Peyer's patch (tissue), 4 donors: ENCODE results near the gene RNU6-7. TPM values are rescaled to one million over a fixed set of nuclear protein-coding genes. Genes with fewer than 3 reads are reported as not detected.
A peak's percentile ranks its signal among the peaks of the same experiment; 100 is the strongest.

Experiments
- DNase-seq, 3 donors: peaks; one replicate each; pipeline ENCODE4 v3.0.0-alpha.2; 2017 to 2019
- H3K27ac ChIP-seq, 4 donors: fragments of 200-600 bp; sonication (generic); one replicate each; pipeline ENCODE4 v1.5.1; 2016 to 2019
- H3K27me3 ChIP-seq, 2 donors: fragments of 200-600 bp; sonication (generic); one replicate each; pipeline ENCODE4 v1.5.1; 2019
- H3K36me3 ChIP-seq, 3 donors: fragments of 200-600 bp; sonication (generic); one replicate each; pipeline ENCODE4 v1.5.1; 2016 to 2019
- H3K4me1 ChIP-seq, 4 donors: fragments of 200-600 bp; sonication (generic); one replicate each; pipeline ENCODE4 v1.5.1; 2016 to 2019
- H3K4me3 ChIP-seq, 4 donors: fragments of 200-600 bp; sonication (generic); 1 replicate in 3 of 4; 2 replicates in 1 of 4; pipeline ENCODE4 v1.5.1; 2016 to 2019; ENCODE audit warnings: mild to moderate bottlenecking in 1 of 4
- H3K9me3 ChIP-seq, 4 donors: fragments of 200-600 bp; sonication (generic); one replicate each; pipeline ENCODE4 v1.5.1; 2016 to 2019; ENCODE audit warnings: mild to moderate bottlenecking in 1 of 4
- POLR2A ChIP-seq, 2 donors: fragments of 450-650 bp; IDR thresholded peaks; one replicate each; pipeline ENCODE4 v1.5.1; 2017; ENCODE audit warnings: antibody characterized with exemption in 2 of 2, mild to moderate bottlenecking in 2 of 2, moderate library complexity in 2 of 2
- total RNA-seq, 4 donors: library from RNA; depleted of rRNA; stranded (reverse); fragments of >200 nt; gene quantifications; one replicate each; pipeline ENCODE4 v1.1.0, GENCODE V29; 2016
- TF ChIP-seq, protein P1 (sequence below), 6 experiments: fragments of 450-650 bp in 4 of 6; fragments of 200-600 bp in 2 of 6; sonication (generic) in 1 of 6; IDR thresholded peaks; one replicate each; pipeline ENCODE4 v1.5.1; 2017 to 2019; ENCODE audit warnings: antibody characterized with exemption in 6 of 6, mild to moderate bottlenecking in 3 of 6, moderate library complexity in 1 of 6

The RNU6-7 gene
- total RNA-seq: not detected

DNA sequence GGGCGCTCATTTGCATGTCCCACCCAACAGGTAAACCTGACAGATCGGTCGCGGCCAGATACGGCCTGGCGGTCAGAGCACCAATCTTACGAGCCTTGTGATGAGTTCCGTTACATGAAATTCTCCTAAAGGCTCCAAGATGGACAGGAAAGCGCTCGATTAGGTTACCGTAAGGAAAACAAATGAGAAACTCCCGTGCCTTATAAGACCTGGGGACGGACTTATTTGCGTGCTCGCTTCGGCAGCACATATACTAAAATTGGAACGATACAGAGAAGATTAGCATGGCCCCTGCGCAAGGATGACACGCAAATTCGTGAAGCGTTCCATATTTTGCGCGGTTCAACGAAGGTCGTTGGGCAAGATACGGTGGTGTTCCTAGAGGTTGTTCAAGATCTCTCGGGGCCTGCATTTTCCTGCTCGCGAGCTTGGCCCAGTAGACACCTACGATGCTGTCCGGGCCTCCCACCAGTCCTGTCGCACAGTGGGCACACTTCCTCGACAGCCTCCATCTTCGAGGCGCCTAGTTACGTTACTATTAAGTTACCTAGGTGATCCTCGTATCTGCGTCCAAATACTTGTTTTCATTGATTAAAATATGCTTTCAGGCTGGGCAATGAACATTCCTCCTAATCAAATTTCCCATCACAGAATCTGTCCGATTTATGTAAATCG lies at the start of gene RNU6-7:
Gene RNU6-7 (plus strand): TSS at position 230 of the 675 bp plus-strand sequence.
- H3K27ac ChIP-seq: peak within 1 kb of the TSS; percentile 82 to 91 (median 88)
- no peak for TF ChIP-seq POLR2A (IDR thresholded peaks at IDR 0.05)
- TF ChIP-seq, protein P1, sequence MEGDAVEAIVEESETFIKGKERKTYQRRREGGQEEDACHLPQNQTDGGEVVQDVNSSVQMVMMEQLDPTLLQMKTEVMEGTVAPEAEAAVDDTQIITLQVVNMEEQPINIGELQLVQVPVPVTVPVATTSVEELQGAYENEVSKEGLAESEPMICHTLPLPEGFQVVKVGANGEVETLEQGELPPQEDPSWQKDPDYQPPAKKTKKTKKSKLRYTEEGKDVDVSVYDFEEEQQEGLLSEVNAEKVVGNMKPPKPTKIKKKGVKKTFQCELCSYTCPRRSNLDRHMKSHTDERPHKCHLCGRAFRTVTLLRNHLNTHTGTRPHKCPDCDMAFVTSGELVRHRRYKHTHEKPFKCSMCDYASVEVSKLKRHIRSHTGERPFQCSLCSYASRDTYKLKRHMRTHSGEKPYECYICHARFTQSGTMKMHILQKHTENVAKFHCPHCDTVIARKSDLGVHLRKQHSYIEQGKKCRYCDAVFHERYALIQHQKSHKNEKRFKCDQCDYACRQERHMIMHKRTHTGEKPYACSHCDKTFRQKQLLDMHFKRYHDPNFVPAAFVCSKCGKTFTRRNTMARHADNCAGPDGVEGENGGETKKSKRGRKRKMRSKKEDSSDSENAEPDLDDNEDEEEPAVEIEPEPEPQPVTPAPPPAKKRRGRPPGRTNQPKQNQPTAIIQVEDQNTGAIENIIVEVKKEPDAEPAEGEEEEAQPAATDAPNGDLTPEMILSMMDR (IDR thresholded peaks at IDR 0.05): no peak

DNA sequence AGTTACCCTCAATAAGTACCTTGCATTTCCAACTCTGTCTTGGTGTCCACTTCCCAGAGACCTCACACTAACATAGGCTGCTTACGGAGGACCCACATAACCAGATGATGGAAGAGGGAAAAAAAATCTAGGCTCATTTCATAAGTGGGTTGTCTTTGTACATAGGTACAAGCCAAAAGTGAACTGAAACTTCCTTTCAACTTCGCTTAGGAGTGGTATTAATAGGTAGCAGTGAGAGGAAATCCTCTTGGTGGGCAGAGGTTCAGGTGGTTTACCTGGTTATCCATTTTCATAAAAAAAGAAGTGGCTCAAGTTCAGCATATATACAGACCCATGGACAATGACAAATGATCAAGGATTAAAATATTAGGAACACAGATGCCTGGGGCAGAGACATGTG lies 35.8 kb upstream of the RNU6-7 start:
- H3K36me3 ChIP-seq: no peaks in the 10 kb centered on the region
- no peak for DNase-seq
- no peaks in the 10 kb centered on the region for H3K9me3 ChIP-seq
- TF ChIP-seq, protein P1 (IDR thresholded peaks at IDR 0.05): no peak
- no peak for TF ChIP-seq POLR2A (IDR thresholded peaks at IDR 0.05)
- H3K4me1 ChIP-seq: no peaks in the 10 kb centered on the region
- H3K27ac ChIP-seq: no peak overlapping the region
- H3K27me3 ChIP-seq: no peaks in the 10 kb centered on the region
- H3K4me3 ChIP-seq: no peak overlapping the region

More for the DNA sequence above, at the start of gene RNU6-7:
- Histone ChIP-seq H3K36me3 (no peaks in the 10 kb centered on the region), H3K9me3 (no peaks in the 10 kb centered on the region), H3K4me3 (peak within 1 kb of the TSS; percentile 61 to 72 (median 66)), H3K4me1 (peaks cover 0 to 15% (median 0%) of the 10 kb centered on the region in 4 donors), H3K27me3 (no peaks in the 10 kb centered on the region)
- peak in 2 of 3 donors; percentile 33 to 58 for DNase-seq

DNA sequence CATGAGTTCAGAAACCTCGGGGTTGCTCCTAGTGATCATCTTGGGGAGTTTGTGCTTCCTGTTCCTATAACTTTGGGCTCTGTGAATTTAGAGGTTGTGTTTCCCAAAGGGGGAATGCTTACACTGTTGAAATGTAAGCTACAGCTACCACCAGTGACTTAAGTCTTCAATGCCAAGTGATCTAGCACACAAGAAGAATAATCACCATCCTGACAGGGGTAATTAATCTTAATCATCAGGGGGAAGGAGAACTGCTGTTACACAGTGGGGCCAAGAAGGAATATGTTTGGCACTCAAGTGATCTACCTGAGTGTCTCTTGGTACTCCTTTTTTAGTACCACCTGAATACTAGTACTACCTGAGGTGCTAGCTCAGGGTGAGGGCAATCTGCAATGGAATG lies 34.9 kb upstream of the RNU6-7 start:
- TF ChIP-seq, protein P1 (IDR thresholded peaks at IDR 0.05): no peak
- TF ChIP-seq POLR2A (IDR thresholded peaks at IDR 0.05): no peak
- no peak overlapping the region for H3K4me3 ChIP-seq
- no peaks in the 10 kb centered on the region for H3K9me3 ChIP-seq
- no peaks in the 10 kb centered on the region for H3K36me3 ChIP-seq
- no peak overlapping the region for H3K27ac ChIP-seq
- H3K27me3 ChIP-seq: no peaks in the 10 kb centered on the region
- H3K4me1 ChIP-seq: no peaks in the 10 kb centered on the region
- no peak for DNase-seq

DNA sequence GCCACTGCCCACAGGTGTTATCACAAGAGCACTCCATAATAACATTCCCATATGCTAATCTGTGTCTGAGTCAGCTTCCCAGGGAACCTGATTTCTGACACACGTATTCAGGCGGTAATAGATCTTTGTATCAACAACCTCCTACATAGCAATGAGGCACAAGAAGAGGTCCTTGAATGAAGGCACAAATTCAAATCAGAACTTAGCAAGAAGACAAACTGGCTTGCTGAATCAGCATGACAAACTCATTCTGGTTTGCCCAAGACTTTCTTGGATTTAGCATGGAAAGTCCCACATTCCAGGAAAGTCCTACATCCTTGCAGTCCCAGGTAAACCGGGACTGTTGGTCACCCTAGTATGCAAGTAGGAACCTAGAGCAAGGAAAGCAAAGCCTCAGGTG lies 33.9 kb upstream of the RNU6-7 start:
- Histone ChIP-seq H3K27ac (no peak overlapping the region), H3K4me1 (no peaks in the 10 kb centered on the region), H3K4me3 (no peak overlapping the region), H3K36me3 (no peaks in the 10 kb centered on the region), H3K27me3 (no peaks in the 10 kb centered on the region), H3K9me3 (no peaks in the 10 kb centered on the region)
- DNase-seq: no peak
- TF ChIP-seq, protein P1 (IDR thresholded peaks at IDR 0.05): no peak
- TF ChIP-seq POLR2A (IDR thresholded peaks at IDR 0.05): no peak

DNA sequence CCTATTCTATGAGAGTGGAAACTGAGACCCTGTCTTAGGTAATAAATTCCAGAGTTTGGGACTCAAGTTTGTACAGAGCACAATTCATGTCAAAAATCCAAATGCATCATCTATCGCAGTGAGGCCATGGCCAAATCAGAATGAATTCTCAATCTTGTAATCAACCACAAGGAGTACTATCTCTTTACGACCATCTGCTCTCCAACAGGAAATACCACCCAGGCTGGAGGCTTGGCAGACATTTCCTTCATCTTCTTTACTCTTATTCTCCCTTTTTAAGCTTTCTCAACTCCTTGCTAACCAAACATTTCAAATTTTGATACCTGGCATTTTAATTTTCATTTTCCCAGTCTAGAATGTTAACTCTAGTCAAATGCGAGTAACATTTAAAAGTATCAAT lies 32.7 kb upstream of the RNU6-7 start:
- TF ChIP-seq, protein P1 (IDR thresholded peaks at IDR 0.05): no peak
- no peak for TF ChIP-seq POLR2A (IDR thresholded peaks at IDR 0.05)
- no peaks in the 10 kb centered on the region for H3K36me3 ChIP-seq

More for the DNA sequence above, 32.7 kb upstream of the RNU6-7 start:
- H3K4me3 ChIP-seq: no peak overlapping the region
- H3K27me3 ChIP-seq: no peaks in the 10 kb centered on the region
- no peaks in the 10 kb centered on the region for H3K4me1 ChIP-seq
- no peaks in the 10 kb centered on the region for H3K9me3 ChIP-seq
- DNase-seq: no peak
- no peak overlapping the region for H3K27ac ChIP-seq
